Neutrophil (primary cell): ENCODE measurements around the gene RNF182.

ENCODE experiments used
- H3K27ac ChIP-seq: fragments of 200-600 bp; sonication (generic); 2 replicates; pipeline ENCODE4 v1.5.1; 2016; ENCODE audit warnings: mild to moderate bottlenecking, moderate library complexity
- H3K27me3 ChIP-seq: fragments of 200-600 bp; sonication (generic); 2 replicates; pipeline ENCODE4 v1.6.0; 2016; ENCODE audit warnings: mild to moderate bottlenecking
- H3K36me3 ChIP-seq: fragments of 200-600 bp; sonication (generic); 2 replicates; pipeline ENCODE4 v1.5.1; 2017
- H3K4me1 ChIP-seq, 2 experiments: fragments of 200-600 bp in 1 of 2; sonication (generic) in 1 of 2; 1 replicate in 1 of 2; 2 replicates in 1 of 2; pipeline versions ENCODE4 v1.5.1 to v1.6.1; 2013 to 2016; ENCODE audit warnings: low read depth in 1 of 2, low read length in 1 of 2, mild to moderate bottlenecking in 1 of 2, moderate library complexity in 1 of 2; ENCODE audit not compliant: control insufficient read depth in 1 of 2, insufficient read depth in 1 of 2
- H3K4me3 ChIP-seq, 2 experiments: fragments of 200-600 bp in 1 of 2; sonication (generic) in 1 of 2; 1 replicate in 1 of 2; 2 replicates in 1 of 2; pipeline ENCODE4 v1.5.1; 2013 to 2016; ENCODE audit warnings: low read depth in 1 of 2, low read length in 1 of 2, mild to moderate bottlenecking in 1 of 2, moderate library complexity in 1 of 2
- H3K9me3 ChIP-seq: fragments of 200-600 bp; sonication (generic); 2 replicates; pipeline ENCODE4 v1.5.1; 2016
- TF ChIP-seq, protein P1 (sequence below): fragments of 200-600 bp; sonication (generic); IDR thresholded peaks from 2 replicates; pipeline ENCODE4 v1.5.1; 2016; ENCODE audit warnings: antibody characterized with exemption

RNF182 gene

DNA sequence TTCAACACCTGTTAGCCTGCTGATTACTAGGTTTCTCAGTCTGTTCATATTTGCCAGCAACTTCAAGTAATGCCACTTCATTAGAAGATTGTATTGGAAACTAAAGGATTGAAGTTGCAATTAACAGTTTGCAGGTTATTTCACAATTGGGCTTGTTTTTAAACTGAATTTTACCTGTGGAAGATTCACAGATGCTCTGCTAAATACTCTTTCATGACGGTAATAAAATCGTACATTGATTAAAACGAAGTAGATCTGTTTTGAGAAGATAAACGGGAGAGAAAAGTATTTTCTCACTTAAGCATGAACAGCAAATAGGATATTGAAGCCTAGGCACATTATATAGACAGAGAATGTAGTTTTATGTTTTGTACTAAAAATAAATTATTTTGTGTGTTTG, 1.6 kb downstream of the RNF182 start:
- no peak overlapping the region for H3K4me3 ChIP-seq
- H3K9me3 ChIP-seq: no peaks in the 10 kb centered on the region
- peaks cover 98% of the 10 kb centered on the region for H3K27me3 ChIP-seq
- peaks cover 12 to 14% of the 10 kb centered on the region in 2 experiments for H3K4me1 ChIP-seq
- no peak overlapping the region for H3K27ac ChIP-seq
- H3K36me3 ChIP-seq: no peaks in the 10 kb centered on the region
- TF ChIP-seq, protein P1, sequence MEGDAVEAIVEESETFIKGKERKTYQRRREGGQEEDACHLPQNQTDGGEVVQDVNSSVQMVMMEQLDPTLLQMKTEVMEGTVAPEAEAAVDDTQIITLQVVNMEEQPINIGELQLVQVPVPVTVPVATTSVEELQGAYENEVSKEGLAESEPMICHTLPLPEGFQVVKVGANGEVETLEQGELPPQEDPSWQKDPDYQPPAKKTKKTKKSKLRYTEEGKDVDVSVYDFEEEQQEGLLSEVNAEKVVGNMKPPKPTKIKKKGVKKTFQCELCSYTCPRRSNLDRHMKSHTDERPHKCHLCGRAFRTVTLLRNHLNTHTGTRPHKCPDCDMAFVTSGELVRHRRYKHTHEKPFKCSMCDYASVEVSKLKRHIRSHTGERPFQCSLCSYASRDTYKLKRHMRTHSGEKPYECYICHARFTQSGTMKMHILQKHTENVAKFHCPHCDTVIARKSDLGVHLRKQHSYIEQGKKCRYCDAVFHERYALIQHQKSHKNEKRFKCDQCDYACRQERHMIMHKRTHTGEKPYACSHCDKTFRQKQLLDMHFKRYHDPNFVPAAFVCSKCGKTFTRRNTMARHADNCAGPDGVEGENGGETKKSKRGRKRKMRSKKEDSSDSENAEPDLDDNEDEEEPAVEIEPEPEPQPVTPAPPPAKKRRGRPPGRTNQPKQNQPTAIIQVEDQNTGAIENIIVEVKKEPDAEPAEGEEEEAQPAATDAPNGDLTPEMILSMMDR: no peak

DNA sequence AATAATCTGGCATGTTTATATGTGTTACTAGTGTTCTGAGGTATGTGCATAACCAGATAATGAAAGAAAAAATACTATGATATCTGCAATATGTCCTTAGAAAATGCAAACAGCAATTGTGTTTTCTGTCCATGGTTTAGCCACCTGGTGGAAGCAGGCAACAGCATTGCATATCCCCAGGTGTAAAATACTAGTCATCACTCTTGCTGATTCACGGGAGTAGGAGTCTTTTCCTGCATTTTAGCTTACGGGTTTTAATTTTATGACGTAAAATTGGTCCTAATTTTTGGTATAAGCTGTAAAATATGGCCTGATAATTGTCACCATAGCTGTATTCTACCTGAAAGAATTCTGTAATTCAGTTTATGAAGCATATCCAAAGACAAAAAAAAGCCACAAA, 2.5 kb downstream of the RNF182 start:
- TF ChIP-seq, protein P1: no peak
- Histone ChIP-seq H3K27ac (no peak overlapping the region), H3K9me3 (no peaks in the 10 kb centered on the region), H3K36me3 (no peaks in the 10 kb centered on the region), H3K4me1 (peaks cover 12 to 14% of the 10 kb centered on the region in 2 experiments), H3K27me3 (peaks cover 97% of the 10 kb centered on the region), H3K4me3 (no peak overlapping the region)

DNA sequence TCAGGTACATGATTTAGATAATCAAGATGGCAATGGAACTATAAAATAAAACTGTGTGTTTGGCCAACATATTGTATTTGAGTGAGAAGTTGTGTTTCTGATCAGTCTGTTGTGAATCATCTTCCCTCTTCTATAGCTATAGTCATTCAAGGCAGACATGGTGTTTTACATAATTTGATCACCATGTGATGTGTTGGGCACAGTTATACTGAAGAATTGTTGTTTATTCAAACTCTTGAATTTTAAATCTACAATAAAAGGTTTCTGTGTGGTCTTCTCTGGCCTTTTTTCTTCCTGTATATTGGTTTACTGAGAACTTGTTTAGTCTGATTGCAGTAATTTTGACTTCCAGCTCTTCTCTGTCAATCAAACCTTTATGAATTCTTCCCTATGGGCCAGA, 4.4 kb downstream of the RNF182 start:
- Histone ChIP-seq H3K36me3 (no peaks in the 10 kb centered on the region), H3K27ac (no peak overlapping the region), H3K9me3 (no peaks in the 10 kb centered on the region), H3K4me3 (no peak overlapping the region), H3K4me1 (peaks cover 10 to 13% of the 10 kb centered on the region in 2 experiments), H3K27me3 (peaks cover 84% of the 10 kb centered on the region)
- TF ChIP-seq, protein P1: no peak

DNA sequence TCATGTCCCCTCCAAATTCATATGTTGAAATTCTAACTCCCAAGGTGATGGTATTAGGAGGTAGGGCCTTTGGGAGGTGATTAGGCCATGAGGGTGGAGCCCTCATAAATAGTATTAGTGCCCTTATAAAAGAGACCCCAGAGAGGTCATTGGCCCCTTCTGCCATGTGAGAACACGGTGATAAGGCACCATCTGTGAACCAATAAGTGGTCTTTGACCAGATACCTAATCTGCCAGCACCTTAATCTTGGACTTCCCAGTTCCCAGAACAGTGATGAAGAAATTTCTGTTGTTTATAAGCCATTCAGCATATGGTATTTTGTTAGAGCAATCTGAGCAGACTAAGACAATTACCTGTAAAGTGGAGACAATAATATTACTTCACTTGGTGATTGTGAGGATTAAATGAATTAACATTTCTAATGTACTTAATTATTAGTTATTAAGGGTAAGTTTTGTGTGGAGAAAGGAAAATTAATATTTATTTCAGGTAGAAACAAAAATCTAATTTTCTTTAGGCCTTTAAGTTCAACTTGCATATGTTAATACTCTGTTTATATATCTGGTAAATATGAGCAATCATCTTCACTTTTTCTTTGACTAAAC, 7.1 kb downstream of the RNF182 start:
- Histone ChIP-seq H3K27me3 (peaks cover 56% of the 10 kb centered on the region), H3K9me3 (no peaks in the 10 kb centered on the region), H3K4me1 (no peaks in the 10 kb centered on the region), H3K27ac (no peak overlapping the region), H3K36me3 (no peaks in the 10 kb centered on the region), H3K4me3 (no peak overlapping the region)
- TF ChIP-seq, protein P1: no peak

DNA sequence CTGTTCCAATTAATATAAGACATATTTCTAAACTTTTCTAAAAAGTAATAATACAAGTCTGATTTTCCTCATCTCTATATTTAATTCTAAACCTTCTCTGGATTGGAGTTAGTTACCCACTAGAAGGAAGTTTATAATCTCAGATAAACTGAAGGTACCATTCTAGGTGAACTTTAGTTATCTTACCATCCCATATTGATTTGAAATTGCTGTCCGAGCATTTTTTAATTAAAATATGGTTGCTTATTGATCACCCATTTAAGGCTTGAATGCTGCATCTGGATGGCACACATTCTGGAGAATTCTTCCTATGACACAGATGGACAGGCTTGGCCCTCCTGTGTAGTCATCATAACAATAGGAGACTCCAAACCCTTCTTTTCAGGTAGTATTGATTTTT, 8.0 kb downstream of the RNF182 start:
- Histone ChIP-seq H3K36me3 (no peaks in the 10 kb centered on the region), H3K27me3 (peaks cover 48% of the 10 kb centered on the region), H3K9me3 (no peaks in the 10 kb centered on the region), H3K4me1 (no peaks in the 10 kb centered on the region), H3K27ac (no peak overlapping the region), H3K4me3 (no peak overlapping the region)
- TF ChIP-seq, protein P1: no peak
